ENCODE results near the gene CADM4. TPM values are rescaled to one million over a fixed set of nuclear protein-coding genes. Genes with fewer than 3 reads are reported as not detected.

The CADM4 gene
- total and polyA plus RNA-seq, 9 of the 15 experiments (the other 6 are each of a cell fraction or from before 2014, with no cell fraction given), result 0.03 to 4.6 (median 1.3) TPM

- Histone ChIP-seq H3K4me2 (ENCODE audit: insufficient read depth, low read length) (no peak overlapping the region), H3K4me1 (replicated peaks in 1 of 2; ENCODE audit: control insufficient read depth in 2 of 2, insufficient read depth in 2 of 2, low read length in 2 of 2) (peaks cover 5 to 12% of the 10 kb centered on the region in 2 experiments; a peak in 3 of 5 replicates), H3K9me1 (ENCODE audit: control insufficient read depth, insufficient read depth, low read length) (no peaks in the 10 kb centered on the region), H3K36me3 (ENCODE audit: control insufficient read depth, insufficient read depth, low read length) (peaks cover 6% of the 10 kb centered on the region; the same call in 2 of the 3 replicates), H3K9me3 (replicated peaks; ENCODE audit: control insufficient read depth, insufficient read depth, low read depth, low read length) (no peaks in the 10 kb centered on the region; the same call in 1 of the 2 replicates), H2AFZ (ENCODE audit: low read depth, low read length) (no peak overlapping the region), H4K20me1 (replicated peaks; ENCODE audit: control insufficient read depth, insufficient read depth, low read length) (no peaks in the 10 kb centered on the region), H3K27ac (ENCODE audit: extremely low read depth, low read depth, low read length) (no peak overlapping the region), H3K4me3 (no peak overlapping the region), H3K9ac (ENCODE audit: insufficient read depth in 1 of 2, low read depth in 2 of 2, low read length in 2 of 2) (no peak overlapping the region; a peak in 1 of 4 replicates), H3K27me3 (ENCODE audit: control insufficient read depth in 2 of 2, insufficient read depth in 2 of 2, low read length in 2 of 2) (peaks cover 0 to under 1% of the 10 kb centered on the region in 2 experiments; a peak in 3 of 5 replicates), H3K79me2 (ENCODE audit: control insufficient read depth, insufficient read depth, low read length) (no peaks in the 10 kb centered on the region)
- in situ Hi-C loops (cut with MboI) (no loop called here), intact Hi-C loops (cut with micrococcal nuclease) (no loop called here)
- ATAC-seq (no peak), DNase-seq (ENCODE audit: extremely low read depth in 1 of 4, low spot score in 3 of 4) (no peak), FAIRE-seq (no peak)
- BruUV-seq (replicated peaks), result no TSS peak
- 35% methylated on average over 13 of the region's 13 CpGs for WGBS (ENCODE audit: insufficient coverage, low coverage, missing lambda C conversion rate)
- POLR2A ChIA-PET, result interaction anchor here (0.6 to 0.7 kb wide), 3 partner anchors 45 to 335 kb away, joined by 3 to 4 read pairs (median 3); no protein-coding TSS in a partner anchor
- CTCF ChIA-PET (ENCODE audit: low intra/inter-chr PET ratio), result no interaction called here
- no peak for TF ChIP-seq ZBTB40 (IDR thresholded peaks at IDR 0.05)
- TF ChIP-seq ZBTB40 (CRISPR knock-in tag; IDR thresholded peaks at IDR 0.05), result no peak
- TF ChIP-seq NFIC (IDR thresholded peaks at IDR 0.05), result 0 out of 2 replicates have a peak, but pooled peaks have one; percentile 7
- no peak for TF ChIP-seq TCF7L2 (IDR thresholded peaks at IDR 0.05; ENCODE audit: low read depth, low read length)
- no peak for TF ChIP-seq MTA3 (IDR thresholded peaks at IDR 0.05; ENCODE audit: borderline replicate concordance)
- TF ChIP-seq CGGBP1 (CRISPR knock-in tag; IDR thresholded peaks at IDR 0.05), result no peak
Observed at GRCh38 chr19:43644181-43644580, 4.5 kb upstream of the CADM4 start.
